Mucosa of descending colon (tissue), 3 donors: ENCODE measurements around the gene SHF. TPM values are rescaled to one million over a fixed set of nuclear protein-coding genes. Genes with fewer than 3 reads are reported as not detected.

Experiments used
- ATAC-seq: fragments of 200-7000 bp; cut with Tn5 transposase; one replicate; pipeline ENCODE4 v1.9.1; 2020; ENCODE audit warnings: mild to moderate bottlenecking, moderate library complexity
- DNase-seq, 3 donors: peaks; one replicate each; pipeline ENCODE4 v3.0.0-alpha.2; 2020
- H3K36me3 ChIP-seq: fragments of 200-600 bp; one replicate; pipeline ENCODE4 v1.8.0; 2021; ENCODE audit warnings: low read depth, mild to moderate bottlenecking
- H3K4me1 ChIP-seq: fragments of 200-600 bp; one replicate; pipeline ENCODE4 v1.8.0; 2021; ENCODE audit warnings: low read depth, mild to moderate bottlenecking
- H3K4me3 ChIP-seq: fragments of 200-600 bp; one replicate; pipeline ENCODE4 v1.8.0; 2021; ENCODE audit warnings: mild to moderate bottlenecking
- H3K9me3 ChIP-seq: fragments of 200-600 bp; one replicate; pipeline ENCODE4 v1.8.0; 2021; ENCODE audit warnings: mild to moderate bottlenecking
- CTCF ChIP-seq: fragments of 200-600 bp; IDR thresholded peaks from one replicate; pipeline ENCODE4 v1.8.0; 2022; ENCODE audit warnings: antibody characterized with exemption, mild to moderate bottlenecking
- intact Hi-C, 2 donors: fragments of 100-400 bp; cut with DNase I in 1 of 2; cut with micrococcal nuclease in 1 of 2; formaldehyde crosslinking; loops; one replicate each; pipeline versions ENCODE4 v1.11.0 to v1.11.1; 2022; cut with DNase I, micrococcal nuclease
- total RNA-seq, 3 donors: library from RNA; stranded (reverse); fragmentation: NEBNext Ultra II Directional in 2 of 3; extraction: Animal tissue kit (Norgen Biotek cat#: 25700) in 2 of 3; gene quantifications; one replicate each; pipeline versions ENCODE4 v1.2.1 to v1.2.4, GENCODE V29; 2021 to 2023
- donor health status: DM: no; HTN: no; CAD: no; lungs with moderate emphysema.
- donor health status: DM: no; HTN: no; CAD: no.
- donor health status: DM: no; HTN: yes; CAD: no.

The SHF gene
- total RNA-seq, 3 donors from 2014 or later, result 5.4 to 19.2 (median 14.9) TPM

- Histone ChIP-seq H3K9me3 (no peaks in the 10 kb centered on the region), H3K4me3 (no peak overlapping the region), H3K36me3 (no peaks in the 10 kb centered on the region), H3K4me1 (peaks cover 18% of the 10 kb centered on the region)
- no peak for DNase-seq
- intact Hi-C loops, result no loop called here
- no peak for ATAC-seq
- TF ChIP-seq CTCF, result no peak
Measured at GRCh38 chr15:45130291-45131000, 57.3 kb downstream of the SHF start.

GRCh38 chr15:45129651-45130129 is 58.1 kb downstream of the SHF start, which contains the start of the genes DUOX1 and DUOXA1:
Gene DUOX1, plus strand, starts transcription at chr15:45129994. Its CDS starts 1,973 bp downstream, at chr15:45131967.
Gene DUOXA1, minus strand, starts transcription at chr15:45129879. Its CDS starts 6,865 bp downstream, at chr15:45123014.
- intact Hi-C loops, result no loop called here
- H3K9me3 ChIP-seq, result no peaks in the 10 kb centered on the region
- no peaks in the 10 kb centered on the region for H3K36me3 ChIP-seq
- DNase-seq (peak in 2 of 3 donors; percentile 59 to 80), ATAC-seq (peak; percentile 87)
- TF ChIP-seq CTCF, result no peak
- H3K4me1 ChIP-seq, result peaks cover 11% of the 10 kb centered on the region
- H3K4me3 ChIP-seq, result no peak within 1 kb of the TSS

- ATAC-seq (peak; percentile 18), DNase-seq (no peak)
- Histone ChIP-seq H3K4me1 (peaks cover 11% of the 10 kb centered on the region), H3K9me3 (no peaks in the 10 kb centered on the region), H3K4me3 (no peak overlapping the region), H3K36me3 (no peaks in the 10 kb centered on the region)
- TF ChIP-seq CTCF, result no peak
- intact Hi-C loops, result no loop called here
Measured at GRCh38 chr15:45128971-45129639, 58.7 kb downstream of the SHF start.

- intact Hi-C loops, result no loop called here
Measured at GRCh38 chr15:45126535-45127158, 61.1 kb downstream of the SHF start.

More at GRCh38 chr15:45126535-45127158, 61.1 kb downstream of the SHF start:
- DNase-seq (peak in 1 of 3 donors; percentile 57), ATAC-seq (no peak)
- no peak overlapping the region for H3K4me3 ChIP-seq
- TF ChIP-seq CTCF, result peak; percentile 33
- H3K4me1 ChIP-seq, result peaks cover 11% of the 10 kb centered on the region
- H3K36me3 ChIP-seq, result no peaks in the 10 kb centered on the region
- H3K9me3 ChIP-seq, result no peaks in the 10 kb centered on the region
